ENCODE data around the gene TMEM8B.
A peak's percentile ranks its signal among the peaks of the same experiment; 100 is the strongest.

Gene TMEM8B

GRCh38 chr9:35834260-35835215, 5.5 kb downstream of the TMEM8B start:
- Histone ChIP-seq H3K27ac (ENCODE audit: low read depth, low read length) (peak overlapping the region; percentile 34), H3K4me1 (ENCODE audit: control insufficient read depth, low read length) (peaks cover 30% of the 10 kb centered on the region), H3K9me2 (replicated peaks; ENCODE audit: control insufficient read depth, low read length) (no peaks in the 10 kb centered on the region), H4K20me1 (ENCODE audit: control insufficient read depth, insufficient read depth, low read depth, low read length) (no peaks in the 10 kb centered on the region), H3K27me3 (ENCODE audit: control insufficient read depth, low read length) (no peaks in the 10 kb centered on the region), H3K4me2 (ENCODE audit: low read length) (peak overlapping the region; percentile 56), H3K79me2 (ENCODE audit: control insufficient read depth, low read length) (no peaks in the 10 kb centered on the region), H3K9me3 (ENCODE audit: control insufficient read depth, insufficient read depth, low read length) (no peaks in the 10 kb centered on the region), H3F3A (ENCODE audit: control insufficient read depth, insufficient read depth) (0 out of 2 replicates have a peak, but pooled peaks cover 2% of the 10 kb centered on the region), H3K36me3 (ENCODE audit: control insufficient read depth, low read length) (no peaks in the 10 kb centered on the region), H3K4me3 (ENCODE audit: low read length) (peak overlapping the region; percentile 42)
- TF ChIP-seq EZH2phosphoT487 (IDR thresholded peaks at IDR 0.05; ENCODE audit: borderline replicate concordance, low read length) (no peak), CTCF (IDR thresholded peaks at IDR 0.05; ENCODE audit: low read depth, low read length, poor library complexity, severe bottlenecking) (no peak)

- TF ChIP-seq EZH2phosphoT487 (IDR thresholded peaks at IDR 0.05; ENCODE audit: borderline replicate concordance, low read length) (no peak), CTCF (IDR thresholded peaks at IDR 0.05; ENCODE audit: low read depth, low read length, poor library complexity, severe bottlenecking) (peak; percentile 54)
- Histone ChIP-seq H3K27me3 (ENCODE audit: control insufficient read depth, low read length) (no peaks in the 10 kb centered on the region), H3K9me2 (replicated peaks; ENCODE audit: control insufficient read depth, low read length) (no peaks in the 10 kb centered on the region), H3F3A (ENCODE audit: control insufficient read depth, insufficient read depth) (0 out of 2 replicates have a peak, but pooled peaks cover 2% of the 10 kb centered on the region), H3K9me3 (ENCODE audit: control insufficient read depth, insufficient read depth, low read length) (no peaks in the 10 kb centered on the region), H3K4me3 (ENCODE audit: low read length) (peak overlapping the region; percentile 42; the same call in 1 of the 2 replicates), H3K27ac (ENCODE audit: low read depth, low read length) (no peak overlapping the region), H3K36me3 (ENCODE audit: control insufficient read depth, low read length) (no peaks in the 10 kb centered on the region), H3K79me2 (ENCODE audit: control insufficient read depth, low read length) (no peaks in the 10 kb centered on the region), H4K20me1 (ENCODE audit: control insufficient read depth, insufficient read depth, low read depth, low read length) (no peaks in the 10 kb centered on the region), H3K4me1 (ENCODE audit: control insufficient read depth, low read length) (peaks cover 28% of the 10 kb centered on the region), H3K4me2 (ENCODE audit: low read length) (peak overlapping the region; percentile 56)
Observed at GRCh38 chr9:35835216-35835632, 6.2 kb downstream of the TMEM8B start.

GRCh38 chr9:35835766-35836165, 6.7 kb downstream of the TMEM8B start:
- Histone ChIP-seq H3F3A (ENCODE audit: control insufficient read depth, insufficient read depth) (0 out of 2 replicates have a peak, but pooled peaks cover 2% of the 10 kb centered on the region), H3K9me2 (replicated peaks; ENCODE audit: control insufficient read depth, low read length) (no peaks in the 10 kb centered on the region), H3K27ac (ENCODE audit: low read depth, low read length) (no peak overlapping the region), H3K9me3 (ENCODE audit: control insufficient read depth, insufficient read depth, low read length) (no peaks in the 10 kb centered on the region), H4K20me1 (ENCODE audit: control insufficient read depth, insufficient read depth, low read depth, low read length) (no peaks in the 10 kb centered on the region), H3K4me2 (ENCODE audit: low read length) (no peak overlapping the region), H3K4me1 (ENCODE audit: control insufficient read depth, low read length) (peaks cover 29% of the 10 kb centered on the region), H3K4me3 (ENCODE audit: low read length) (no peak overlapping the region), H3K27me3 (ENCODE audit: control insufficient read depth, low read length) (no peaks in the 10 kb centered on the region), H3K79me2 (ENCODE audit: control insufficient read depth, low read length) (no peaks in the 10 kb centered on the region), H3K36me3 (ENCODE audit: control insufficient read depth, low read length) (no peaks in the 10 kb centered on the region)
- TF ChIP-seq CTCF (IDR thresholded peaks at IDR 0.05; ENCODE audit: low read depth, low read length, poor library complexity, severe bottlenecking), result no peak
- TF ChIP-seq EZH2phosphoT487 (IDR thresholded peaks at IDR 0.05; ENCODE audit: borderline replicate concordance, low read length), result no peak

Data from DOHH2 (cell line).